Measurements from ENCODE around the gene CLCN2.

DNA sequence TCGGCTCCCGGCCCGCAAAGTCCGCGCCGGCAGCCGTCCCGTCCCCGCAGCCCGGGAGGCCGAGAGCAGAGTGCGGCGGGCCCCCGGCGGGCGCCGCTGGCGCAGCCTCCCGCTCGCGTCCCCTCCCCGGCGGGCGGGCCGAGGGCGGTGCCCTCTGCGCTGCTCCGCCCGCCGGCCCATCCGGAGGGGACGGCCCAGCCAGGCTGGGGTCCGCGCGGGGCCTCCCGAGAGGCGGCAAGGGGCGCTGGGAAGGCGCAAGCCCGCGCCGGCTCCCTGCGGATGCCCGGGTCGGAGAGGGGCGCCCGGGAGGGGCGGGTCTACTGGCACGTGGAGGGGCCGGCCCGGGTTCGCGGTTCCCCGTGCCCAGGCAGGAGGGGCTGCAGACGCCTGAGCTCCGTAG lies at the start of gene CLCN2, which contains the start of gene POLR2H:
- TF ChIP-seq, protein P1, sequence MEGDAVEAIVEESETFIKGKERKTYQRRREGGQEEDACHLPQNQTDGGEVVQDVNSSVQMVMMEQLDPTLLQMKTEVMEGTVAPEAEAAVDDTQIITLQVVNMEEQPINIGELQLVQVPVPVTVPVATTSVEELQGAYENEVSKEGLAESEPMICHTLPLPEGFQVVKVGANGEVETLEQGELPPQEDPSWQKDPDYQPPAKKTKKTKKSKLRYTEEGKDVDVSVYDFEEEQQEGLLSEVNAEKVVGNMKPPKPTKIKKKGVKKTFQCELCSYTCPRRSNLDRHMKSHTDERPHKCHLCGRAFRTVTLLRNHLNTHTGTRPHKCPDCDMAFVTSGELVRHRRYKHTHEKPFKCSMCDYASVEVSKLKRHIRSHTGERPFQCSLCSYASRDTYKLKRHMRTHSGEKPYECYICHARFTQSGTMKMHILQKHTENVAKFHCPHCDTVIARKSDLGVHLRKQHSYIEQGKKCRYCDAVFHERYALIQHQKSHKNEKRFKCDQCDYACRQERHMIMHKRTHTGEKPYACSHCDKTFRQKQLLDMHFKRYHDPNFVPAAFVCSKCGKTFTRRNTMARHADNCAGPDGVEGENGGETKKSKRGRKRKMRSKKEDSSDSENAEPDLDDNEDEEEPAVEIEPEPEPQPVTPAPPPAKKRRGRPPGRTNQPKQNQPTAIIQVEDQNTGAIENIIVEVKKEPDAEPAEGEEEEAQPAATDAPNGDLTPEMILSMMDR (IDR thresholded peaks at IDR 0.05): no peak
- TF ChIP-seq EP300 (IDR thresholded peaks at IDR 0.05; ENCODE audit: low read depth) (no peak), POLR2AphosphoS5 (IDR thresholded peaks at IDR 0.05) (peak; percentile 31 to 82 (median 74)), POLR2A (IDR thresholded peaks at IDR 0.05) (peak; percentile 37)
